SK-N-SH treated with all-trans-retinoic acid at 6 μM for 48 hours (cell line): ENCODE measurements around the gene PPP6R2.

Source experiments
- ATAC-seq: fragments of 200-7000 bp; cut with Tn5 transposase; 3 replicates; pipeline ENCODE4 v1.9.1; 2020; ENCODE audit warnings: mild to moderate bottlenecking, moderate library complexity
- ARNTL ChIP-seq: fragments of 450-650 bp; formaldehyde crosslinking; IDR thresholded peaks from 2 replicates; pipeline ENCODE4 v1.5.0; 2020; ENCODE audit warnings: low read depth, mild to moderate bottlenecking, moderate library complexity, borderline replicate concordance
- BACH2 ChIP-seq: fragments of 250-450 bp; sonication (Bioruptor Pico); IDR thresholded peaks from 2 replicates; pipeline ENCODE4 v1.9.0; 2021; ENCODE audit warnings: mild to moderate bottlenecking, borderline replicate concordance
- CSDC2 ChIP-seq: fragments of 250-450 bp; sonication (Bioruptor Pico); IDR thresholded peaks from 2 replicates; pipeline ENCODE4 v1.5.0; 2020; ENCODE audit warnings: mild to moderate bottlenecking, moderate library complexity
- ESRRG ChIP-seq: fragments of 250-450 bp; sonication (Bioruptor Pico); IDR thresholded peaks from 2 replicates; pipeline ENCODE4 v1.6.1; 2021; ENCODE audit warnings: mild to moderate bottlenecking
- GLIS3 ChIP-seq: fragments of 250-450 bp; sonication (Bioruptor Pico); IDR thresholded peaks from 2 replicates; pipeline ENCODE4 v1.5.0; 2020; ENCODE audit warnings: mild to moderate bottlenecking, moderate library complexity
- OSR1 ChIP-seq: fragments of 250-450 bp; sonication (Bioruptor Pico); IDR thresholded peaks from 2 replicates; pipeline ENCODE4 v1.8.0; 2022; ENCODE audit warnings: moderate library complexity, mild to moderate bottlenecking, inconsistent platforms
- PATZ1 ChIP-seq: fragments of 250-450 bp; sonication (Bioruptor Pico); IDR thresholded peaks from 2 replicates; pipeline ENCODE4 v1.8.0; 2020; ENCODE audit warnings: mild to moderate bottlenecking, moderate library complexity, borderline replicate concordance
- PPARA ChIP-seq: fragments of 250-450 bp; sonication (Bioruptor Pico); IDR thresholded peaks from 2 replicates; pipeline ENCODE4 v1.5.0; 2020; ENCODE audit warnings: mild to moderate bottlenecking, borderline replicate concordance
- RARB ChIP-seq: fragments of 250-450 bp; sonication (Bioruptor Pico); IDR thresholded peaks from 2 replicates; pipeline ENCODE4 v1.8.0; 2021; ENCODE audit warnings: mild to moderate bottlenecking, moderate library complexity
- SNAI2 ChIP-seq: fragments of 250-450 bp; sonication (Bioruptor Pico); IDR thresholded peaks from 2 replicates; pipeline ENCODE4 v1.5.0; 2020; ENCODE audit warnings: mild to moderate bottlenecking, moderate library complexity
- TCF4 ChIP-seq: fragments of 250-450 bp; sonication (Bioruptor Pico); IDR thresholded peaks from 2 replicates; pipeline ENCODE4 v1.8.0; 2021; ENCODE audit warnings: mild to moderate bottlenecking, moderate library complexity, borderline replicate concordance
- TOX ChIP-seq: fragments of 250-450 bp; sonication (Bioruptor Pico); IDR thresholded peaks from 2 replicates; pipeline ENCODE4 v1.8.0; 2021; ENCODE audit warnings: mild to moderate bottlenecking, moderate library complexity, borderline replicate concordance
- TSHZ2 ChIP-seq: fragments of 250-450 bp; sonication (Bioruptor Pico); IDR thresholded peaks from 2 replicates; pipeline ENCODE4 v1.5.0; 2020; ENCODE audit warnings: mild to moderate bottlenecking, moderate library complexity
- ZC3H10 ChIP-seq: fragments of 250-450 bp; sonication (Bioruptor Pico); IDR thresholded peaks from 2 replicates; pipeline ENCODE4 v1.5.1; 2021; ENCODE audit warnings: mild to moderate bottlenecking, moderate library complexity
- ZFP3 ChIP-seq: fragments of 250-450 bp; sonication (Bioruptor Pico); IDR thresholded peaks from 2 replicates; pipeline ENCODE4 v1.5.0; 2020; ENCODE audit warnings: mild to moderate bottlenecking, moderate library complexity
- ZFP30 ChIP-seq: fragments of 450-650 bp; formaldehyde crosslinking; IDR thresholded peaks from 2 replicates; pipeline ENCODE4 v1.5.0; 2022; ENCODE audit warnings: mild to moderate bottlenecking, moderate library complexity
- ZNF565 ChIP-seq: fragments of 450-650 bp; formaldehyde crosslinking; conservative IDR thresholded peaks from 2 replicates; pipeline ENCODE4 v1.5.0; 2020; ENCODE audit warnings: low read depth, mild to moderate bottlenecking, moderate library complexity
- ZNF70 ChIP-seq: fragments of 450-650 bp; formaldehyde crosslinking; IDR thresholded peaks from 2 replicates; pipeline ENCODE4 v1.5.0; 2020; ENCODE audit warnings: mild to moderate bottlenecking, moderate library complexity
- ZNF8 ChIP-seq: fragments of 450-650 bp; formaldehyde crosslinking; IDR thresholded peaks from 2 replicates; pipeline ENCODE4 v1.5.0; 2020; ENCODE audit warnings: mild to moderate bottlenecking, moderate library complexity
- TF ChIP-seq, protein P1 (sequence below): fragments of 250-450 bp; sonication (Bioruptor Pico); IDR thresholded peaks from 2 replicates; pipeline ENCODE4 v1.5.1; 2020; ENCODE audit warnings: low read depth, mild to moderate bottlenecking, moderate library complexity
- TF ChIP-seq, protein P2 (sequence below): fragments of 250-450 bp; sonication (Bioruptor Pico); IDR thresholded peaks from 2 replicates; pipeline ENCODE4 v1.5.1; 2021; ENCODE audit warnings: mild to moderate bottlenecking, moderate library complexity
- TF ChIP-seq, protein P3 (sequence below): fragments of 250-450 bp; sonication (Bioruptor Pico); IDR thresholded peaks from 2 replicates; pipeline ENCODE4 v1.8.0; 2021; ENCODE audit warnings: low read depth, mild to moderate bottlenecking, moderate library complexity, borderline replicate concordance

PPP6R2 gene

GRCh38 chr22:50403701-50404101 is 60.6 kb downstream of the PPP6R2 start:
- ATAC-seq: no peak
- TF ChIP-seq, protein P1, sequence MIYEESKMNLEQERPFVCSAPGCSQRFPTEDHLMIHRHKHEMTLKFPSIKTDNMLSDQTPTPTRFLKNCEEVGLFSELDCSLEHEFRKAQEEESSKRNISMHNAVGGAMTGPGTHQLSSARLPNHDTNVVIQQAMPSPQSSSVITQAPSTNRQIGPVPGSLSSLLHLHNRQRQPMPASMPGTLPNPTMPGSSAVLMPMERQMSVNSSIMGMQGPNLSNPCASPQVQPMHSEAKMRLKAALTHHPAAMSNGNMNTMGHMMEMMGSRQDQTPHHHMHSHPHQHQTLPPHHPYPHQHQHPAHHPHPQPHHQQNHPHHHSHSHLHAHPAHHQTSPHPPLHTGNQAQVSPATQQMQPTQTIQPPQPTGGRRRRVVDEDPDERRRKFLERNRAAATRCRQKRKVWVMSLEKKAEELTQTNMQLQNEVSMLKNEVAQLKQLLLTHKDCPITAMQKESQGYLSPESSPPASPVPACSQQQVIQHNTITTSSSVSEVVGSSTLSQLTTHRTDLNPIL: no peak
- TF ChIP-seq ESRRG (CRISPR knock-in tag): no peak
- TF ChIP-seq GLIS3: no peak
- TF ChIP-seq CSDC2: no peak
- no peak for TF ChIP-seq RARB (CRISPR knock-in tag)
- TF ChIP-seq ZNF8: no peak
- no peak for TF ChIP-seq TSHZ2 (CRISPR knock-in tag)
- no peak for TF ChIP-seq OSR1 (CRISPR knock-in tag)
- no peak for TF ChIP-seq TCF4 (CRISPR knock-in tag)
- no peak for TF ChIP-seq PATZ1 (CRISPR knock-in tag)
- TF ChIP-seq, protein P2, sequence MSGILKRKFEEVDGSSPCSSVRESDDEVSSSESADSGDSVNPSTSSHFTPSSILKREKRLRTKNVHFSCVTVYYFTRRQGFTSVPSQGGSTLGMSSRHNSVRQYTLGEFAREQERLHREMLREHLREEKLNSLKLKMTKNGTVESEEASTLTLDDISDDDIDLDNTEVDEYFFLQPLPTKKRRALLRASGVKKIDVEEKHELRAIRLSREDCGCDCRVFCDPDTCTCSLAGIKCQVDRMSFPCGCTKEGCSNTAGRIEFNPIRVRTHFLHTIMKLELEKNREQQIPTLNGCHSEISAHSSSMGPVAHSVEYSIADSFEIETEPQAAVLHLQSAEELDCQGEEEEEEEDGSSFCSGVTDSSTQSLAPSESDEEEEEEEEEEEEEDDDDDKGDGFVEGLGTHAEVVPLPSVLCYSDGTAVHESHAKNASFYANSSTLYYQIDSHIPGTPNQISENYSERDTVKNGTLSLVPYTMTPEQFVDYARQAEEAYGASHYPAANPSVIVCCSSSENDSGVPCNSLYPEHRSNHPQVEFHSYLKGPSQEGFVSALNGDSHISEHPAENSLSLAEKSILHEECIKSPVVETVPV: no peak
- TF ChIP-seq BACH2 (CRISPR knock-in tag): no peak
- no peak for TF ChIP-seq SNAI2 (CRISPR knock-in tag)
- no peak for TF ChIP-seq ZNF565 (CRISPR knock-in tag)
- TF ChIP-seq PPARA (CRISPR knock-in tag): no peak
- no peak for TF ChIP-seq ARNTL (CRISPR knock-in tag)
- TF ChIP-seq TOX (CRISPR knock-in tag): no peak
- no peak for TF ChIP-seq ZNF70 (CRISPR knock-in tag)
- TF ChIP-seq, protein P3, sequence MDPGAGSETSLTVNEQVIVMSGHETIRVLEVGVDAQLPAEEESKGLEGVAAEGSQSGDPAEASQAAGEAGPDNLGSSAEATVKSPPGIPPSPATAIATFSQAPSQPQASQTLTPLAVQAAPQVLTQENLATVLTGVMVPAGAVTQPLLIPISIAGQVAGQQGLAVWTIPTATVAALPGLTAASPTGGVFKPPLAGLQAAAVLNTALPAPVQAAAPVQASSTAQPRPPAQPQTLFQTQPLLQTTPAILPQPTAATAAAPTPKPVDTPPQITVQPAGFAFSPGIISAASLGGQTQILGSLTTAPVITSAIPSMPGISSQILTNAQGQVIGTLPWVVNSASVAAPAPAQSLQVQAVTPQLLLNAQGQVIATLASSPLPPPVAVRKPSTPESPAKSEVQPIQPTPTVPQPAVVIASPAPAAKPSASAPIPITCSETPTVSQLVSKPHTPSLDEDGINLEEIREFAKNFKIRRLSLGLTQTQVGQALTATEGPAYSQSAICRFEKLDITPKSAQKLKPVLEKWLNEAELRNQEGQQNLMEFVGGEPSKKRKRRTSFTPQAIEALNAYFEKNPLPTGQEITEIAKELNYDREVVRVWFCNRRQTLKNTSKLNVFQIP (CRISPR knock-in tag): no peak
- TF ChIP-seq ZFP3 (CRISPR knock-in tag): no peak

- ATAC-seq: no peak
- TF ChIP-seq GLIS3 (no peak), ZC3H10 (CRISPR knock-in tag) (no peak), OSR1 (CRISPR knock-in tag) (no peak), CSDC2 (no peak), ZNF70 (CRISPR knock-in tag) (no peak), TCF4 (CRISPR knock-in tag) (no peak), RARB (CRISPR knock-in tag) (no peak), TSHZ2 (CRISPR knock-in tag) (no peak), TOX (CRISPR knock-in tag) (no peak), BACH2 (CRISPR knock-in tag) (no peak), ZFP30 (CRISPR knock-in tag) (no peak), SNAI2 (CRISPR knock-in tag) (no peak)
- TF ChIP-seq, protein P2: no peak
These were observed 63.5 kb downstream of the PPP6R2 start for GRCh38 chr22:50406416-50407170.
